Sigmoid colon (tissue), 4 donors: Measurements from ENCODE around the gene ZFP64.

Experiments
- EP300 ChIP-seq, 4 donors: sonication (generic); formaldehyde crosslinking; IDR thresholded peaks; one replicate each; pipeline ENCODE4 v1.6.1; 2017; ENCODE audit warnings: antibody characterized with exemption in 4 of 4
- POLR2AphosphoS5 ChIP-seq, 4 donors: sonication (generic); formaldehyde crosslinking; IDR thresholded peaks; one replicate each; pipeline ENCODE4 v1.6.1; 2017; ENCODE audit warnings: antibody characterized with exemption in 4 of 4

GRCh38 chr20:52236292-52236691 is 44.7 kb upstream of the ZFP64 start:
- no peak for TF ChIP-seq POLR2AphosphoS5 (IDR thresholded peaks at IDR 0.05)
- no peak for TF ChIP-seq EP300 (IDR thresholded peaks at IDR 0.05)
